ENCODE measurements around the gene TAF15. TPM values are rescaled to one million over a fixed set of nuclear protein-coding genes. Genes with fewer than 3 reads are reported as not detected.

TAF15 gene
- total RNA-seq, 4 donors from 2014 or later: 93.8 to 140 (median 122) TPM

GRCh38 chr17:35872196-35872980 lies 63.1 kb downstream of the TAF15 start:
- Histone ChIP-seq H3K27me3 (no peaks in the 10 kb centered on the region), H3K36me3 (no peaks in the 10 kb centered on the region), H3K4me1 (no peaks in the 10 kb centered on the region), H3K9me3 (no peaks in the 10 kb centered on the region), H3K27ac (replicated peaks in 1 of 4) (no peak overlapping the region), H3K4me3 (no peak overlapping the region)
- TF ChIP-seq POLR2AphosphoS5 (IDR thresholded peaks at IDR 0.05) (no peak), POLR2A (IDR thresholded peaks at IDR 0.05; ENCODE audit: low read depth) (no peak), CTCF (IDR thresholded peaks at IDR 0.05) (no peak), EP300 (IDR thresholded peaks at IDR 0.05) (no peak)
- intact Hi-C loops (cut with DNase I): no loop called here
- 94% methylated on average over 12 of the region's 12 CpGs for WGBS
- no peak for DNase-seq (ENCODE audit: extremely low spot score)

- intact Hi-C loops (cut with DNase I): no loop called here
- Histone ChIP-seq H3K27ac (replicated peaks in 1 of 4) (no peak overlapping the region), H3K4me3 (no peak overlapping the region), H3K9me3 (no peaks in the 10 kb centered on the region), H3K36me3 (no peaks in the 10 kb centered on the region), H3K4me1 (no peaks in the 10 kb centered on the region), H3K27me3 (no peaks in the 10 kb centered on the region)
- TF ChIP-seq POLR2A (IDR thresholded peaks at IDR 0.05; ENCODE audit: low read depth) (no peak), POLR2AphosphoS5 (IDR thresholded peaks at IDR 0.05) (no peak), CTCF (IDR thresholded peaks at IDR 0.05) (no peak), EP300 (IDR thresholded peaks at IDR 0.05) (no peak)
- WGBS: 65% methylated on average over 5 of the region's 5 CpGs
- no peak for DNase-seq (ENCODE audit: extremely low spot score)
Measured at GRCh38 chr17:35875072-35875799, 66.0 kb downstream of the TAF15 start.

- 71% methylated on average over 3 of the region's 3 CpGs for WGBS
- H3K27ac ChIP-seq (replicated peaks in 1 of 4): no peak overlapping the region
- intact Hi-C loops (cut with DNase I): no loop called here
- DNase-seq (ENCODE audit: extremely low spot score): no peak
- no peak for TF ChIP-seq POLR2AphosphoS5 (IDR thresholded peaks at IDR 0.05)
- TF ChIP-seq POLR2A (IDR thresholded peaks at IDR 0.05; ENCODE audit: low read depth): no peak
- no peak for TF ChIP-seq EP300 (IDR thresholded peaks at IDR 0.05)
- no peak for TF ChIP-seq CTCF (IDR thresholded peaks at IDR 0.05)
- H3K4me1 ChIP-seq: no peaks in the 10 kb centered on the region
- H3K27me3 ChIP-seq: no peaks in the 10 kb centered on the region
- H3K9me3 ChIP-seq: no peaks in the 10 kb centered on the region
- H3K36me3 ChIP-seq: no peaks in the 10 kb centered on the region
- H3K4me3 ChIP-seq: no peak overlapping the region
Measured at GRCh38 chr17:35875800-35876139, 66.5 kb downstream of the TAF15 start.

GRCh38 chr17:35876534-35876933 lies 67.2 kb downstream of the TAF15 start:
- no peak for DNase-seq (ENCODE audit: extremely low spot score)
- Histone ChIP-seq H3K4me1 (no peaks in the 10 kb centered on the region), H3K4me3 (no peak overlapping the region), H3K27ac (replicated peaks in 1 of 4) (no peak overlapping the region), H3K9me3 (no peaks in the 10 kb centered on the region), H3K27me3 (no peaks in the 10 kb centered on the region), H3K36me3 (no peaks in the 10 kb centered on the region)
- intact Hi-C loops (cut with DNase I): no loop called here
- TF ChIP-seq POLR2A (IDR thresholded peaks at IDR 0.05; ENCODE audit: low read depth): no peak
- TF ChIP-seq EP300 (IDR thresholded peaks at IDR 0.05): no peak
- WGBS: 82% methylated on average over 3 of the region's 3 CpGs

GRCh38 chr17:35877345-35878029 lies 68.2 kb downstream of the TAF15 start:
- DNase-seq (ENCODE audit: extremely low spot score): no peak

More at GRCh38 chr17:35877345-35878029, 68.2 kb downstream of the TAF15 start:
- Histone ChIP-seq H3K36me3 (no peaks in the 10 kb centered on the region), H3K27me3 (no peaks in the 10 kb centered on the region), H3K4me1 (no peaks in the 10 kb centered on the region), H3K9me3 (no peaks in the 10 kb centered on the region), H3K4me3 (no peak overlapping the region), H3K27ac (replicated peaks in 1 of 4) (no peak overlapping the region)
- TF ChIP-seq CTCF (IDR thresholded peaks at IDR 0.05): no peak
- TF ChIP-seq EP300 (IDR thresholded peaks at IDR 0.05): no peak
- TF ChIP-seq POLR2AphosphoS5 (IDR thresholded peaks at IDR 0.05): no peak
- no peak for TF ChIP-seq POLR2A (IDR thresholded peaks at IDR 0.05; ENCODE audit: low read depth)
- intact Hi-C loops (cut with DNase I): no loop called here

Data from esophagus muscularis mucosa (tissue), 4 donors.